CD4-positive, alpha-beta T cell (primary cell): ENCODE measurements around the gene C11orf42. TPM values are rescaled to one million over a fixed set of nuclear protein-coding genes. Genes with fewer than 3 reads are reported as not detected.
"Not testable (repeated sequence)": the region's sequence is repeated elsewhere in the genome, so short reads cannot be mapped to it uniquely, and the experiment has no call there.

ENCODE experiments used
- ATAC-seq: fragments of 200-7000 bp; cut with Tn5 transposase; one replicate; pipeline ENCODE4 v1.10.0; 2022; ENCODE audit warnings: mild to moderate bottlenecking; ENCODE audit not compliant: poor library complexity
- CTCF ChIA-PET: fragments of 350-600 bp; sonication (Branson Sonifier 250); formaldehyde crosslinking; loops from one replicate; lab custom pipeline; 2021; ENCODE audit warnings: antibody characterized with exemption, inconsistent platforms; lab: Charles Lee
- POLR2A ChIA-PET: fragments of 350-600 bp; sonication (Branson Sonifier 250); formaldehyde crosslinking; loops from one replicate; lab custom pipeline; 2021; ENCODE audit warnings: antibody characterized with exemption, inconsistent platforms; lab: Charles Lee
- DNase-seq, 14 experiments: peaks; one replicate each; pipeline ENCODE4 v3.0.0-alpha.2; 2013 to 2020; ENCODE audit warnings: mixed read lengths in 2 of 14
- H3K27ac ChIP-seq, 2 donors: one replicate each; pipeline versions ENCODE4 v1.5.1 to v1.7.0; 2013; ENCODE audit warnings: low read length in 2 of 2, low read depth in 1 of 2, mild to moderate bottlenecking in 1 of 2
- H3K27me3 ChIP-seq, 2 experiments: 1 replicate in 1 of 2; 2 replicates in 1 of 2; pipeline versions ENCODE4 v1.6.1 to v1.7.0; 2013; ENCODE audit warnings: low read length in 2 of 2, control low read depth in 1 of 2, mild to moderate bottlenecking in 1 of 2, moderate library complexity in 1 of 2; ENCODE audit not compliant: insufficient read depth in 2 of 2, control insufficient read depth in 1 of 2
- H3K36me3 ChIP-seq: one replicate; pipeline ENCODE4 v1.6.1; 2013; ENCODE audit warnings: low read length, control low read depth; ENCODE audit not compliant: insufficient read depth
- H3K4me1 ChIP-seq: one replicate; pipeline ENCODE4 v1.6.1; 2013; ENCODE audit warnings: low read length, control low read depth; ENCODE audit not compliant: insufficient read depth
- H3K4me3 ChIP-seq: one replicate; pipeline ENCODE4 v1.5.1; 2013; ENCODE audit warnings: mild to moderate bottlenecking, low read length, moderate library complexity
- H3K9me3 ChIP-seq, 2 experiments: 1 replicate in 1 of 2; 2 replicates in 1 of 2; pipeline versions ENCODE4 v1.6.1 to v1.7.0; 2013; ENCODE audit warnings: low read length in 2 of 2, mild to moderate bottlenecking in 2 of 2, control low read depth in 1 of 2, moderate library complexity in 1 of 2; ENCODE audit not compliant: control insufficient read depth in 1 of 2, insufficient read depth in 1 of 2
- H3K27ac Mint-ChIP-seq: one replicate; pipeline ENCODE4 v1.8.0; 2020; ENCODE audit warnings: mixed read lengths
- H3K27me3 Mint-ChIP-seq: one replicate; pipeline ENCODE4 v1.8.0; 2021; ENCODE audit warnings: mixed read lengths
- H3K36me3 Mint-ChIP-seq: one replicate; pipeline ENCODE4 v1.8.0; 2021; ENCODE audit warnings: low read depth, mixed read lengths
- H3K4me1 Mint-ChIP-seq: one replicate; pipeline ENCODE4 v1.8.0; 2021; ENCODE audit warnings: low read depth, mixed read lengths
- H3K4me3 Mint-ChIP-seq: one replicate; pipeline ENCODE4 v1.8.0; 2020; ENCODE audit warnings: mild to moderate bottlenecking, mixed read lengths
- H3K9me3 Mint-ChIP-seq: one replicate; pipeline ENCODE4 v1.8.0; 2020; ENCODE audit warnings: mixed read lengths
- CTCF ChIP-seq: fragments of 200-600 bp; IDR thresholded peaks from one replicate; pipeline ENCODE4 v1.8.0; 2022; ENCODE audit warnings: antibody characterized with exemption, mild to moderate bottlenecking
- intact Hi-C, 2 experiments: fragments of 100-400 bp; cut with DNase I in 1 of 2; cut with micrococcal nuclease in 1 of 2; formaldehyde crosslinking; loops; one replicate each; pipeline versions ENCODE4 v1.15.1 to v1.9.0; 2023 to 2025; cut with DNase I, micrococcal nuclease
- total RNA-seq, 174 experiments: library from RNA in 2 of 174; stranded (reverse) in 2 of 174; gene quantifications; one replicate each; pipeline ENCODE4 v1.2.3 and lab custom pipeline; 2021 to 2026

The C11orf42 gene
- total RNA-seq, 2 experiments from 2014 or later, result not detected

GRCh38 chr11:6245536-6245935, 40.2 kb downstream of the C11orf42 start:
- H3K9me3 Mint-ChIP-seq, result no peaks in the 10 kb centered on the region
- ATAC-seq (no peak), DNase-seq (no peak)

GRCh38 chr11:6248248-6248647, 42.9 kb downstream of the C11orf42 start:
- no peak for DNase-seq
- TF ChIP-seq CTCF, result no peak
- intact Hi-C loops, result no loop called here
- no peaks in the 10 kb centered on the region for H3K36me3 Mint-ChIP-seq
- H3K27ac Mint-ChIP-seq, result no peak overlapping the region
- Histone ChIP-seq H3K36me3 (no peaks in the 10 kb centered on the region), H3K4me1 (no peaks in the 10 kb centered on the region), H3K27ac (no peak overlapping the region), H3K27me3 (no peaks in the 10 kb centered on the region), H3K4me3 (no peak overlapping the region), H3K9me3 (no peaks in the 10 kb centered on the region)
- H3K4me1 Mint-ChIP-seq, result no peaks in the 10 kb centered on the region
- ATAC-seq, result no peak
- POLR2A ChIA-PET, result no interaction called here
- H3K9me3 Mint-ChIP-seq, result no peaks in the 10 kb centered on the region
- peaks cover 21% of the 10 kb centered on the region for H3K27me3 Mint-ChIP-seq
- CTCF ChIA-PET, result no interaction called here
- no peak overlapping the region for H3K4me3 Mint-ChIP-seq

More at GRCh38 chr11:6245536-6245935, 40.2 kb downstream of the C11orf42 start:
- Mint-ChIP-seq H3K27ac (no peak overlapping the region), H3K36me3 (no peaks in the 10 kb centered on the region), H3K27me3 (peaks cover 40% of the 10 kb centered on the region), H3K4me3 (no peak overlapping the region), H3K4me1 (no peaks in the 10 kb centered on the region)
- Histone ChIP-seq H3K27ac (no peak overlapping the region), H3K4me3 (no peak overlapping the region), H3K4me1 (no peaks in the 10 kb centered on the region), H3K27me3 (no peaks in the 10 kb centered on the region), H3K36me3 (no peaks in the 10 kb centered on the region), H3K9me3 (no peaks in the 10 kb centered on the region)
- ChIA-PET POLR2A (no interaction called here), CTCF (no interaction called here)
- intact Hi-C loops, result no loop called here
- TF ChIP-seq CTCF, result no peak

- DNase-seq, H3K27ac ChIP-seq, H3K4me3 Mint-ChIP-seq, H3K27ac Mint-ChIP-seq, ATAC-seq, H3K4me1 Mint-ChIP-seq, H3K36me3 ChIP-seq, intact Hi-C loops, H3K27me3 ChIP-seq, H3K36me3 Mint-ChIP-seq, H3K9me3 ChIP-seq, H3K4me3 ChIP-seq, CTCF ChIA-PET, H3K9me3 Mint-ChIP-seq, H3K4me1 ChIP-seq: not testable (repeated sequence)
- peaks cover 15% of the 10 kb centered on the region for H3K27me3 Mint-ChIP-seq
- POLR2A ChIA-PET, result interaction anchor here (0.7 kb wide), 1 partner anchor 725 kb away, joined by 4 read pairs; no protein-coding TSS in a partner anchor
Observed at GRCh38 chr11:6248897-6249296, 43.5 kb downstream of the C11orf42 start.
